WTC11 (cell line): ENCODE measurements around the gene ZNF385A. TPM values are rescaled to one million over a fixed set of nuclear protein-coding genes. Genes with fewer than 3 reads are reported as not detected.

Experiments
- ATAC-seq: fragments of 200-7000 bp; cut with Tn5 transposase; 2 replicates; pipeline ENCODE4 v1.10.0; 2021; ENCODE audit warnings: mild to moderate bottlenecking, moderate library complexity
- CTCF ChIA-PET: fragments of 300-600 bp; sonication (Branson Sonifier 250); formaldehyde crosslinking; loops from one replicate; lab custom pipeline; 2021; ENCODE audit warnings: antibody characterized with exemption; lab: Charles Lee
- POLR2A ChIA-PET: fragments of 350-600 bp; sonication (Branson Sonifier 250); formaldehyde crosslinking; loops from one replicate; lab custom pipeline; 2021; ENCODE audit warnings: antibody characterized with exemption; lab: Charles Lee
- DNase-seq: peaks from one replicate; pipeline ENCODE4 v3.0.0; 2021; ENCODE audit warnings: low spot score
- H3K27ac Mint-ChIP-seq: 2 replicates; pipeline ENCODE4 v1.8.0; 2021; ENCODE audit warnings: mixed read lengths
- H3K27me3 Mint-ChIP-seq: 2 replicates; pipeline ENCODE4 v1.8.0; 2021; ENCODE audit warnings: low read depth, mild to moderate bottlenecking, moderate library complexity, mixed read lengths
- H3K36me3 Mint-ChIP-seq: 2 replicates; pipeline ENCODE4 v1.8.0; 2021; ENCODE audit warnings: mixed read lengths
- H3K4me1 Mint-ChIP-seq: 2 replicates; pipeline ENCODE4 v1.8.0; 2022; ENCODE audit warnings: mixed read lengths
- H3K4me3 Mint-ChIP-seq: 2 replicates; pipeline ENCODE4 v1.8.0; 2021; ENCODE audit warnings: mild to moderate bottlenecking, moderate library complexity, mixed read lengths
- H3K9me3 Mint-ChIP-seq: 2 replicates; pipeline ENCODE4 v1.8.0; 2021; ENCODE audit warnings: mixed read lengths
- EMX1 ChIP-seq: fragments of 250-450 bp; sonication (Bioruptor Pico); IDR thresholded peaks from 2 replicates; pipeline ENCODE4 v1.8.0; 2021; ENCODE audit warnings: mild to moderate bottlenecking
- ESRRA ChIP-seq: sonication (generic); formaldehyde crosslinking; IDR thresholded peaks from 2 replicates; pipeline ENCODE4 v1.8.1; 2022; ENCODE audit warnings: mild to moderate bottlenecking, missing genetic modification reagents, borderline replicate concordance
- FOXJ3 ChIP-seq: sonication (generic); formaldehyde crosslinking; IDR thresholded peaks from 2 replicates; pipeline ENCODE4 v1.9.0; 2021; ENCODE audit warnings: missing genetic modification reagents, mild to moderate bottlenecking, borderline replicate concordance
- GRHL2 ChIP-seq: fragments of 250-450 bp; sonication (Bioruptor Pico); IDR thresholded peaks from 2 replicates; pipeline ENCODE4 v1.8.0; 2022; ENCODE audit warnings: mild to moderate bottlenecking, moderate library complexity; ENCODE audit not compliant: insufficient replicate concordance, severe bottlenecking
- HMGA2 ChIP-seq: fragments of 250-450 bp; sonication (Bioruptor Pico); IDR thresholded peaks from 2 replicates; pipeline ENCODE4 v1.4.0; 2021; ENCODE audit warnings: mild to moderate bottlenecking, moderate library complexity
- IRF1 ChIP-seq: sonication (generic); formaldehyde crosslinking; IDR thresholded peaks from 2 replicates; pipeline ENCODE4 v1.8.0; 2023; ENCODE audit warnings: missing genetic modification reagents
- MYBL2 ChIP-seq: sonication (generic); formaldehyde crosslinking; IDR thresholded peaks from 2 replicates; pipeline ENCODE4 v1.8.1; 2023; ENCODE audit warnings: mild to moderate bottlenecking, moderate library complexity, missing genetic modification reagents
- NR1H2 ChIP-seq: sonication (generic); formaldehyde crosslinking; IDR thresholded peaks from 2 replicates; pipeline ENCODE4 v1.9.0; 2021; ENCODE audit warnings: mild to moderate bottlenecking, moderate library complexity, missing genetic modification reagents
- NR3C1 ChIP-seq: sonication (generic); formaldehyde crosslinking; conservative IDR thresholded peaks from 2 replicates; pipeline ENCODE4 v1.8.1; 2023; ENCODE audit warnings: low read depth, mild to moderate bottlenecking, missing genetic modification reagents
- OVOL2 ChIP-seq: fragments of 250-450 bp; sonication (Bioruptor Pico); IDR thresholded peaks from 2 replicates; pipeline ENCODE4 v1.9.0; 2021; ENCODE audit warnings: mild to moderate bottlenecking, borderline replicate concordance
- SOX15 ChIP-seq: fragments of 250-450 bp; sonication (Bioruptor Pico); IDR thresholded peaks from 2 replicates; pipeline ENCODE4 v1.9.0; 2021; ENCODE audit warnings: mild to moderate bottlenecking
- ZNF121 ChIP-seq: sonication (generic); formaldehyde crosslinking; IDR thresholded peaks from 2 replicates; pipeline ENCODE4 v1.8.0; 2023; ENCODE audit warnings: missing genetic modification reagents
- ZNF138 ChIP-seq: sonication (generic); formaldehyde crosslinking; conservative IDR thresholded peaks from 2 replicates; pipeline ENCODE4 v1.8.1; 2022; ENCODE audit warnings: mild to moderate bottlenecking, moderate library complexity, missing genetic modification reagents
- ZNF263 ChIP-seq: sonication (generic); formaldehyde crosslinking; IDR thresholded peaks from 2 replicates; pipeline ENCODE4 v1.8.1; 2022; ENCODE audit warnings: low read depth, mild to moderate bottlenecking, moderate library complexity, missing genetic modification reagents
- ZNF671 ChIP-seq: fragments of 250-450 bp; sonication (Bioruptor Pico); IDR thresholded peaks from 2 replicates; pipeline ENCODE4 v1.8.0; 2021; ENCODE audit warnings: mild to moderate bottlenecking
- total RNA-seq: library from RNA; stranded (reverse); gene quantifications from 3 replicates; pipeline ENCODE4 v1.2.3, GENCODE V29; 2021
- TF ChIP-seq, protein P1 (sequence below): fragments of 250-450 bp; sonication (Bioruptor Pico); IDR thresholded peaks from 2 replicates; pipeline ENCODE4 v2.1.2; 2022; ENCODE audit warnings: mild to moderate bottlenecking, moderate library complexity
- TF ChIP-seq, protein P2 (sequence below): sonication (generic); formaldehyde crosslinking; IDR thresholded peaks from 2 replicates; pipeline ENCODE4 v1.8.0; 2022; ENCODE audit warnings: missing genetic modification reagents
- TF ChIP-seq, protein P3 (sequence below): fragments of 250-450 bp; sonication (Bioruptor Pico); IDR thresholded peaks from 2 replicates; pipeline ENCODE4 v1.9.0; 2021; ENCODE audit warnings: mild to moderate bottlenecking
- TF ChIP-seq, protein P4 (sequence below): sonication (generic); formaldehyde crosslinking; IDR thresholded peaks from 2 replicates; pipeline ENCODE4 v1.8.1; 2023; ENCODE audit warnings: mild to moderate bottlenecking, moderate library complexity, missing genetic modification reagents
- TF ChIP-seq, protein P5 (sequence below): sonication (generic); formaldehyde crosslinking; conservative IDR thresholded peaks from 2 replicates; pipeline ENCODE4 v1.8.1; 2023; ENCODE audit warnings: mild to moderate bottlenecking, low read depth, missing genetic modification reagents, moderate library complexity

Gene ZNF385A
- total RNA-seq, 1 experiment from 2014 or later = 23.5 TPM

DNA sequence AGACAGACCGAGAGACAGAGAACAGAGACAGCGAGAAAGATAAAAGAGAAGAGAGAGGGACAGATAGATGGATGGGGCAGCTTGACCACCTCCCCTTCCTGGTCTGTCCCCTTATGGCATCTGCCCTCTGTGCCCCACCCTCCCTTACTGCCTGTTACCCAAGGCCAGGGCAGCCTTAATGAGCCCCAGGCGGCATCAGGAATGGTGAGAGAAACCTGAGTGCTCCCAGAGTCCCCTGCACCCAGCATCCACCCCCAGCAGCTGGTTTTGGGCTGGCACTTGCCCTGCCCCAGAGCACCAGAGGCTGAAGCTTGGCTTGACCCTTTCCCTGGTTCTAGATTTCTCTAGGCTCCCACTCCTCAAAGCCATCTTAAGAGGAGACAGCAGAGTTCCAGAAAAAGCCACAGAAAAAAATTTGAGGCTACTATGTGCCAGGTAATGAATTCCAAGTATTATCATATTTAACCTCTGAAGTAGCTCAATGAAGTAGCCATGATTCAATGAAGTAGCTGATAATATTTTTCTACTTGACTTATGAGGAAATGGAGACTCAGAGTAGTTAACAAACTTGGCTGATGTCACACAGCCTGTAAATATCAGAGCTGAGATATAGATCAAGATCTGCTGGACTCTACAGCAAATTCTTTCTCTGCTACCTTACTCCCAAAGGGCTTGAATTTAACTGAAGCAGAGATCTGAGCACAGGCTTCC lies 2.0 kb upstream of the ZNF385A start (continued):
- TF ChIP-seq, protein P1, sequence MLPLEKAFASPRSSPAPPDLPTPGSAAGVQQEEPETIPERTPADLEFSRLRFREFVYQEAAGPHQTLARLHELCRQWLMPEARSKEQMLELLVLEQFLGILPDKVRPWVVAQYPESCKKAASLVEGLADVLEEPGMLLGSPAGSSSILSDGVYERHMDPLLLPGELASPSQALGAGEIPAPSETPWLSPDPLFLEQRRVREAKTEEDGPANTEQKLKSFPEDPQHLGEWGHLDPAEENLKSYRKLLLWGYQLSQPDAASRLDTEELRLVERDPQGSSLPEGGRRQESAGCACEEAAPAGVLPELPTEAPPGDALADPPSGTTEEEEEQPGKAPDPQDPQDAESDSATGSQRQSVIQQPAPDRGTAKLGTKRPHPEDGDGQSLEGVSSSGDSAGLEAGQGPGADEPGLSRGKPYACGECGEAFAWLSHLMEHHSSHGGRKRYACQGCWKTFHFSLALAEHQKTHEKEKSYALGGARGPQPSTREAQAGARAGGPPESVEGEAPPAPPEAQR (CRISPR knock-in tag) = no peak
- TF ChIP-seq, protein P2, sequence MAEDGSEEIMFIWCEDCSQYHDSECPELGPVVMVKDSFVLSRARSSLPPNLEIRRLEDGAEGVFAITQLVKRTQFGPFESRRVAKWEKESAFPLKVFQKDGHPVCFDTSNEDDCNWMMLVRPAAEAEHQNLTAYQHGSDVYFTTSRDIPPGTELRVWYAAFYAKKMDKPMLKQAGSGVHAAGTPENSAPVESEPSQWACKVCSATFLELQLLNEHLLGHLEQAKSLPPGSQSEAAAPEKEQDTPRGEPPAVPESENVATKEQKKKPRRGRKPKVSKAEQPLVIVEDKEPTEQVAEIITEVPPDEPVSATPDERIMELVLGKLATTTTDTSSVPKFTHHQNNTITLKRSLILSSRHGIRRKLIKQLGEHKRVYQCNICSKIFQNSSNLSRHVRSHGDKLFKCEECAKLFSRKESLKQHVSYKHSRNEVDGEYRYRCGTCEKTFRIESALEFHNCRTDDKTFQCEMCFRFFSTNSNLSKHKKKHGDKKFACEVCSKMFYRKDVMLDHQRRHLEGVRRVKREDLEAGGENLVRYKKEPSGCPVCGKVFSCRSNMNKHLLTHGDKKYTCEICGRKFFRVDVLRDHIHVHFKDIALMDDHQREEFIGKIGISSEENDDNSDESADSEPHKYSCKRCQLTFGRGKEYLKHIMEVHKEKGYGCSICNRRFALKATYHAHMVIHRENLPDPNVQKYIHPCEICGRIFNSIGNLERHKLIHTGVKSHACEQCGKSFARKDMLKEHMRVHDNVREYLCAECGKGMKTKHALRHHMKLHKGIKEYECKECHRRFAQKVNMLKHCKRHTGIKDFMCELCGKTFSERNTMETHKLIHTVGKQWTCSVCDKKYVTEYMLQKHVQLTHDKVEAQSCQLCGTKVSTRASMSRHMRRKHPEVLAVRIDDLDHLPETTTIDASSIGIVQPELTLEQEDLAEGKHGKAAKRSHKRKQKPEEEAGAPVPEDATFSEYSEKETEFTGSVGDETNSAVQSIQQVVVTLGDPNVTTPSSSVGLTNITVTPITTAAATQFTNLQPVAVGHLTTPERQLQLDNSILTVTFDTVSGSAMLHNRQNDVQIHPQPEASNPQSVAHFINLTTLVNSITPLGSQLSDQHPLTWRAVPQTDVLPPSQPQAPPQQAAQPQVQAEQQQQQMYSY = no peak

DNA sequence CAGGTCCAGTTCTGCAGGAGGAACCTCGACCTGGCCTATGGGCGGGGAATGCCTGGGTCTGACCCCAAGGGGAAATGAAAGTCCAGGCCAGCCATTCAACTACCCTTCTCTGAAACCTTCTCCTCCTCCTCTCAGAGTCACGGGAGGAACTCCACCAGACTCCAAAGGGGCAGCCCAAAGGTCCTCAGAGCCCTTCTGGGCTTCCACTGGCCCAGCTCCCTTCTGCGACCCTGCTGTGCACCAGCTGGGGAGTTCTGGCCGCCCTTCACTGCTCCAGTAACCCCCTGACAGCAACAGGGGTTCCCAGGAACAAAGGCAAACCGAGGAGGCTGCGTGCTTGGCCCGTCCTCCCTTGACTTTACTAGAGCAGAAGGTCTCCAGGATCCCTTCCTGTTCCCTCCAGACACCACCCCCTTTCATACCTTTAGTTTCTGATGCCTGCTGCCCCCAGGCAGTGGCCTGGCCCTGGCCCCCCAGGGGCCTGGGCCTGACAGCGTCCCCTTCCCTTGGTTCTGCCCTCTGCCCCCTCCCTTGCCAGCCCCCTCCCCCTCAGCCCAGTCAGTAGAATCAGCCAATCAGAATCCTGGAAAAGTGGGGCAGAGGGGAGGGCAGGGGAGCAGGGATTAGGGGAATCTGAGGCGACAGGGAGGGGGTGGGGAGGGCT lies 850 bp upstream of the ZNF385A start:
- peak; percentile 39 for ATAC-seq
- Mint-ChIP-seq H3K4me3 (peak overlapping the region; percentile 47), H3K27me3 (no peaks in the 10 kb centered on the region), H3K9me3 (no peaks in the 10 kb centered on the region), H3K27ac (no peak overlapping the region), H3K36me3 (peaks cover 9% of the 10 kb centered on the region), H3K4me1 (peaks cover 67% of the 10 kb centered on the region)
- ChIA-PET CTCF (interaction anchor here (0.6 to 4.3 kb wide), 10 partner anchors 8 to 303 kb away, joined by 3 to 67 read pairs (median 3); partner anchors contain the start of gene COPZ1), POLR2A (no interaction called here)
- no peak for DNase-seq
- TF ChIP-seq NR1H2 (CRISPR knock-in tag) = no peak
- no peak for TF ChIP-seq MYBL2 (CRISPR knock-in tag)
- no peak for TF ChIP-seq ZNF121
- TF ChIP-seq EMX1 = no peak
- no peak for TF ChIP-seq FOXJ3 (CRISPR knock-in tag)
- no peak for TF ChIP-seq ZNF138 (CRISPR knock-in tag)
- no peak for TF ChIP-seq ESRRA (CRISPR knock-in tag)
- no peak for TF ChIP-seq OVOL2 (CRISPR knock-in tag)
- TF ChIP-seq ZNF263 (CRISPR knock-in tag) = no peak
- no peak for TF ChIP-seq IRF1 (CRISPR knock-in tag)
- TF ChIP-seq ZNF671 (CRISPR knock-in tag) = no peak
- TF ChIP-seq GRHL2 (CRISPR knock-in tag) = no peak
- TF ChIP-seq, protein P3, sequence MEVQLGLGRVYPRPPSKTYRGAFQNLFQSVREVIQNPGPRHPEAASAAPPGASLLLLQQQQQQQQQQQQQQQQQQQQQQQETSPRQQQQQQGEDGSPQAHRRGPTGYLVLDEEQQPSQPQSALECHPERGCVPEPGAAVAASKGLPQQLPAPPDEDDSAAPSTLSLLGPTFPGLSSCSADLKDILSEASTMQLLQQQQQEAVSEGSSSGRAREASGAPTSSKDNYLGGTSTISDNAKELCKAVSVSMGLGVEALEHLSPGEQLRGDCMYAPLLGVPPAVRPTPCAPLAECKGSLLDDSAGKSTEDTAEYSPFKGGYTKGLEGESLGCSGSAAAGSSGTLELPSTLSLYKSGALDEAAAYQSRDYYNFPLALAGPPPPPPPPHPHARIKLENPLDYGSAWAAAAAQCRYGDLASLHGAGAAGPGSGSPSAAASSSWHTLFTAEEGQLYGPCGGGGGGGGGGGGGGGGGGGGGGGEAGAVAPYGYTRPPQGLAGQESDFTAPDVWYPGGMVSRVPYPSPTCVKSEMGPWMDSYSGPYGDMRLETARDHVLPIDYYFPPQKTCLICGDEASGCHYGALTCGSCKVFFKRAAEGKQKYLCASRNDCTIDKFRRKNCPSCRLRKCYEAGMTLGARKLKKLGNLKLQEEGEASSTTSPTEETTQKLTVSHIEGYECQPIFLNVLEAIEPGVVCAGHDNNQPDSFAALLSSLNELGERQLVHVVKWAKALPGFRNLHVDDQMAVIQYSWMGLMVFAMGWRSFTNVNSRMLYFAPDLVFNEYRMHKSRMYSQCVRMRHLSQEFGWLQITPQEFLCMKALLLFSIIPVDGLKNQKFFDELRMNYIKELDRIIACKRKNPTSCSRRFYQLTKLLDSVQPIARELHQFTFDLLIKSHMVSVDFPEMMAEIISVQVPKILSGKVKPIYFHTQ (CRISPR knock-in tag) = no peak
- no peak for TF ChIP-seq HMGA2 (CRISPR knock-in tag)
- TF ChIP-seq, protein P4, sequence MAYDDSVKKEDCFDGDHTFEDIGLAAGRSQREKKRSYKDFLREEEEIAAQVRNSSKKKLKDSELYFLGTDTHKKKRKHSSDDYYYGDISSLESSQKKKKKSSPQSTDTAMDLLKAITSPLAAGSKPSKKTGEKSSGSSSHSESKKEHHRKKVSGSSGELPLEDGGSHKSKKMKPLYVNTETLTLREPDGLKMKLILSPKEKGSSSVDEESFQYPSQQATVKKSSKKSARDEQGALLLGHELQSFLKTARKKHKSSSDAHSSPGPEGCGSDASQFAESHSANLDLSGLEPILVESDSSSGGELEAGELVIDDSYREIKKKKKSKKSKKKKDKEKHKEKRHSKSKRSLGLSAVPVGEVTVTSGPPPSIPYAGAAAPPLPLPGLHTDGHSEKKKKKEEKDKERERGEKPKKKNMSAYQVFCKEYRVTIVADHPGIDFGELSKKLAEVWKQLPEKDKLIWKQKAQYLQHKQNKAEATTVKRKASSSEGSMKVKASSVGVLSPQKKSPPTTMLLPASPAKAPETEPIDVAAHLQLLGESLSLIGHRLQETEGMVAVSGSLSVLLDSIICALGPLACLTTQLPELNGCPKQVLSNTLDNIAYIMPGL (CRISPR knock-in tag) = no peak
- no peak for TF ChIP-seq SOX15 (CRISPR knock-in tag)
- TF ChIP-seq, protein P5, sequence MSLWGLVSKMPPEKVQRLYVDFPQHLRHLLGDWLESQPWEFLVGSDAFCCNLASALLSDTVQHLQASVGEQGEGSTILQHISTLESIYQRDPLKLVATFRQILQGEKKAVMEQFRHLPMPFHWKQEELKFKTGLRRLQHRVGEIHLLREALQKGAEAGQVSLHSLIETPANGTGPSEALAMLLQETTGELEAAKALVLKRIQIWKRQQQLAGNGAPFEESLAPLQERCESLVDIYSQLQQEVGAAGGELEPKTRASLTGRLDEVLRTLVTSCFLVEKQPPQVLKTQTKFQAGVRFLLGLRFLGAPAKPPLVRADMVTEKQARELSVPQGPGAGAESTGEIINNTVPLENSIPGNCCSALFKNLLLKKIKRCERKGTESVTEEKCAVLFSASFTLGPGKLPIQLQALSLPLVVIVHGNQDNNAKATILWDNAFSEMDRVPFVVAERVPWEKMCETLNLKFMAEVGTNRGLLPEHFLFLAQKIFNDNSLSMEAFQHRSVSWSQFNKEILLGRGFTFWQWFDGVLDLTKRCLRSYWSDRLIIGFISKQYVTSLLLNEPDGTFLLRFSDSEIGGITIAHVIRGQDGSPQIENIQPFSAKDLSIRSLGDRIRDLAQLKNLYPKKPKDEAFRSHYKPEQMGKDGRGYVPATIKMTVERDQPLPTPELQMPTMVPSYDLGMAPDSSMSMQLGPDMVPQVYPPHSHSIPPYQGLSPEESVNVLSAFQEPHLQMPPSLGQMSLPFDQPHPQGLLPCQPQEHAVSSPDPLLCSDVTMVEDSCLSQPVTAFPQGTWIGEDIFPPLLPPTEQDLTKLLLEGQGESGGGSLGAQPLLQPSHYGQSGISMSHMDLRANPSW (CRISPR knock-in tag) = no peak
- TF ChIP-seq NR3C1 (CRISPR knock-in tag) = no peak
